Cardiac muscle cell (in vitro differentiated cells and primary cell): ENCODE measurements around the gene PCYT1A. TPM values are rescaled to one million over a fixed set of nuclear protein-coding genes. Genes with fewer than 3 reads are reported as not detected.
"Not testable (repeated sequence)": the region's sequence is repeated elsewhere in the genome, so short reads cannot be mapped to it uniquely, and the experiment has no call there.

Source experiments
- DNase-seq, 2 donors: peaks; one replicate each; pipeline versions ENCODE4 v3.0.0 to v3.0.0-alpha.2; 2010 to 2017; ENCODE audit warnings: low read depth in 1 of 2, low spot score in 1 of 2
- H3K27ac ChIP-seq: fragments of 200-600 bp; sonication (generic); 2 replicates; pipeline ENCODE4 v1.5.1; 2016
- H3K27me3 ChIP-seq: fragments of 200-600 bp; sonication (generic); 2 replicates; pipeline ENCODE4 v1.6.0; 2016; ENCODE audit warnings: control low read depth
- H3K36me3 ChIP-seq: fragments of 200-600 bp; sonication (generic); 2 replicates; pipeline ENCODE4 v1.5.1; 2016; ENCODE audit warnings: control low read depth
- H3K4me1 ChIP-seq: fragments of 200-600 bp; sonication (generic); 2 replicates; pipeline ENCODE4 v1.8.1; 2017; ENCODE audit warnings: low read depth, mild to moderate bottlenecking, mixed run types
- H3K4me3 ChIP-seq: fragments of 200-600 bp; sonication (generic); 2 replicates; pipeline ENCODE4 v1.5.1; 2016; ENCODE audit warnings: mild to moderate bottlenecking
- H3K9me3 ChIP-seq: fragments of 200-600 bp; sonication (generic); 2 replicates; pipeline ENCODE4 v1.5.1; 2017; ENCODE audit warnings: low read depth, mild to moderate bottlenecking, control low read depth
- CTCF ChIP-seq: IDR thresholded peaks from 2 replicates; pipeline ENCODE4 v1.5.1; 2012; ENCODE audit warnings: low read depth, mild to moderate bottlenecking, low read length
- polyA plus RNA-seq: library from polyadenylated mRNA; unstranded; fragments of >200 nt; fragmentation: Nextera tagmentation; extraction: Ambion mirVana; gene quantifications from 2 replicates; pipeline ENCODE4 v1.2.1, GENCODE V29; 2016
- total RNA-seq: library from RNA; depleted of rRNA; stranded (reverse); fragments of >200 nt; gene quantifications from 2 replicates; pipeline ENCODE4 v1.2.3, GENCODE V29; 2016

Gene PCYT1A
- total and polyA plus RNA-seq, 2 experiments from 2014 or later = 23.6 to 66.5 TPM

DNA sequence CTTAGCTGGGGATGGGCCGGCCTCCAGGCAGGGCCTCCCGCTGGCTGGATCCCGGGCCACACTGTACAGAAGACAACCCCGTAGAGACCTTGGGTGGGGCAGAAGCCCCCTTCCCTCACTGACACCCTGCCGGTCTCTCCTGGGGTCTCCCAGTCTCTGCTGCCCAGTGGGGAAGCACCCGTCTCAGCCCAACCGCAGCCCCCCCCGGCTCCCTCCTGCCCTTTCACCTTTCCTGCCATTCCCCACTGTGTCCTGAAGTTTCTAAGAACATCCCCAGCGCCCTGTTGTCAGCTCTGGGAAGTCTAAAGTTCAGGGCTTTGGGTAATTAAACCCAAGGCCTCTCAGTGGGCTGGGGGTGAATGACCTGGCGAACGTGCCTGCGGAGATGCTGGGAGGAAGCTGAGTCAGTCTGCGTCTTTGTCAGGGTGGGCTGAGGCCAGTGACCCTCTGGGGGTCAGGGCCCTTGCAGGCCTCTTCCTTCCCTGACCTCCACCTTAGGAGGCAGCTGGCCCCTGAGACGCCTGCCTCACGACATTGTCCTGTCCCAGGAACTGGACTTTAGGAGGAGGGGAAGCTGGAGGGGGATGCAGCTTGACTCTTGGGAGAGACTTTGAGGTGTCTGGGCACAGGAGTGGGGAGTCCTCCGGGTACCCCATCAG lies 72.6 kb downstream of the PCYT1A start:
- Histone ChIP-seq H3K9me3 (no peaks in the 10 kb centered on the region), H3K27ac (no peak overlapping the region), H3K27me3 (no peaks in the 10 kb centered on the region), H3K4me1 (peaks cover 5% of the 10 kb centered on the region), H3K4me3 (no peak overlapping the region), H3K36me3 (no peaks in the 10 kb centered on the region)
- TF ChIP-seq CTCF = no peak
- no peak for DNase-seq

DNA sequence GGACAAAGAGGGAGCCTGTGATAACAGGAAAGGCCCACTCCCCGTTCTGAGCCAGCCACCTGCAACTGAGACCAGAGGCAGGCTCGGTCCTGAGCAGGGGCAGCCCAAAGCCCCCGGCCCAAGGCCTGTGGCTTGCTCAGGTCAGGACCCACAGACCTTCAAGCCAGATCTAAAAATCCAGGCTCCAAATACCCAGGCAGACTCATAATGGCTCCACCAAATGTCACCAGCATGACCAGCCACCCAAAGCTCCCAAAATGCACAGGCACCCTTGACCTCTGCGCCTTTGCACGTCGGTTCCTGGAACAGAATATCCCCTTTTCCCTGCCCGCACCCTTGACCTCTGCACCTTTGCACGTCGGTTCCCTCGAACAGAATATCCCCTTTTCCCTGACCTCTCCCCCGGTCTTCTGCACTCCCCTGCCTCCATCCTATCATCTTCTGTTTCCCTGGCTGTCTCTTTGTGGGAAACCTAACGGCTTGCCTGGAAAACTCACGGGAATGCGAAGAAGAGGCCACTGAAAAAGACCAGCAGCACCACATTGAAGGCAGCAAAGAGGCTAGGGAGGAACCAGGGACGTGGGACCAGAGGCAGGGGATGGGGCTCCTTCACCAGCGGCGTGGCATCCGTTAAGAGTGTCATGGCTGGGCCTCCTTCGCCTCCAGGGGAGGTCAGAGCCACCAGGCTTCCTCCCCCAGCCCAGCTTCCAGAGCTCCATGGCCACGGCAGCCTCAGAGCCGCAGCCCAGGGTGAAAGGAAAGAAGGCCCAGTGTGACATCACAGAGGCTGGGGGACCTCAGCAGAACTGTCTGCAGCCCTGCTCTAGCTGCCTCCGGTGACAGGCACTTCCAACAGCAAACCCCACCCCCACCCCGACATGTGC lies 76.6 kb downstream of the PCYT1A start, which contains the start of gene ZDHHC19:
Gene ZDHHC19 (minus strand): TSS at position 728 of the 884 bp plus-strand sequence. CDS start 85 bp downstream, at position 643.
- H3K4me3 ChIP-seq = no peak within 1 kb of the TSS
- TF ChIP-seq CTCF = no peak
- no peaks in the 10 kb centered on the region for H3K9me3 ChIP-seq
- DNase-seq = peak in 1 of 2 donors; percentile 50
- H3K27me3 ChIP-seq = peaks cover 7% of the 10 kb centered on the region
- H3K36me3 ChIP-seq = no peaks in the 10 kb centered on the region
- no peaks in the 10 kb centered on the region for H3K4me1 ChIP-seq
- H3K27ac ChIP-seq = no peak within 1 kb of the TSS

DNA sequence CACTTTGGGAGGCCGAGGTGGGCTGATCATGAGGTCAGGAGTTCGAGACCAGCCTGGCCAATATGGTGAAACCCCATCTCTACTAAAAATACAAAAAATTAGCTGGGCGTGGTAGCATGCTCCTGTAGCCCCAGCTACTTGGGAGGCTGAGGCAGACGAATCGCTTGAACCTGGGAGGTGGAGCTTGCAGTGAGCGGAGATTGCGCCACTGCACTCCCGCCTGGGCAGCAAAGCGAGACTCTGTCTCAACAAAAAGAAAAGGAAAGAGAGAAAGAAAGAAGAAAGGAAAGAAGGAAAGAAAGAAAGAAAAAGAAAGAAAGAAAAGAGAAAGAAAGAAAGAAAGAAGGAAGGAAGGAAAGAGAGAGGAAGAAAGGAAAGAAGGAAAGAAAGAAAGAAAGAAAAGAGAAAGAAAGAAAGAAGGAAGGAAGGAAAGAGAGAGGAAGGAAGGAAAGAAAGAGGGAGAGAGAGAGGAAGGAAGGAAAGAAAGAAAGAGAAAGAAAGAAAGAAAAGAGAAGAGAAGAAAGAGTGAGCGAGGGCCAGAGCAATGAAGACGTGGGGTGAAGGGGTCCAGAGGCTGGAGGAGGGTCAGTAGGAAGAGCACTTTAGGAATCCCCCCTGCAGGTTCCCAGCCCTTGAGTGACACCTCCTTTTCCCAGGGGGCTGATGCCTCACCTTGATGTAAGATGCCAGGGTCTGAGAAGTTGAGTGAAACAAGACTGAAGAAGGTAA lies 77.4 kb downstream of the PCYT1A start:
- H3K4me1 ChIP-seq, H3K4me3 ChIP-seq, DNase-seq, H3K27me3 ChIP-seq, H3K9me3 ChIP-seq, H3K27ac ChIP-seq, H3K36me3 ChIP-seq: not testable (repeated sequence)

DNA sequence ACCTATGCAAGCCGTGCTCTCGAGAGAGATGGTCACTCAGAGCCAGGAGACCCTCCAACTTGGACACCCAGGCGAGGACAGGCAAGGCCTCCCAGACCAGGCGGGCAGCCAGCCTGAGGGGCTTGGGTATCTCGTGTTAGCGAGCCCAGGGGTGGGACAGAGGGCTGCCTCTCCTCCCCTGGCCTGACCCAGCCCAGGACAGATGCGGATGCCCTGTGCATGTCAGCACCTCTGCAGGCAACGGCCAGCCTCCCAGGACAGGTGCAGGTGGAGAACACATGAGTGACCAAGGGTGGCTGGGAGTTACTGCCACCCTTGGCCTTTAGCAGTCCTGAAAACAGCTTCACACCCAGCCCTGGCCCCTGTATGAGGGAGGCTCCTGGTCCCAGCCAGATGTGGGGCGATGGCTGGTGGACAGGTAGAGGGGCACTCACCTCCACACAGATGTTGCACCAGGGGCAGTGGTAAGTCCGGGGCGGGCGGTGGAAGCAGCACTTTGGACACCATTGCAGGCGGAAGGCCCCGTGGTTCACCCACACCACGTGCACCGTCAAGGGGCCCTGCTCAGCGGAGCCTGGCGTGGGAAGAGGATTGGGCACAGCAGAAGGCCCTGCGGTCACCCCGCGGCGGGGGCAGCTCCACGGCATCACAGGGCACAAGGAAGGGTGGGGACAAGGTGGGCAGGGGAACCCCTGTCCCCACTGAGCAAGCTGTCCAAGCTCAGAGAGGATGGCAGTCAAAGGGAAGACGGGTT lies 78.4 kb downstream of the PCYT1A start:
- H3K4me3 ChIP-seq = no peak overlapping the region
- no peaks in the 10 kb centered on the region for H3K9me3 ChIP-seq
- H3K36me3 ChIP-seq = no peaks in the 10 kb centered on the region
- TF ChIP-seq CTCF = no peak
- no peaks in the 10 kb centered on the region for H3K4me1 ChIP-seq
- peaks cover 10% of the 10 kb centered on the region for H3K27me3 ChIP-seq
- no peak for DNase-seq
- no peak overlapping the region for H3K27ac ChIP-seq

DNA sequence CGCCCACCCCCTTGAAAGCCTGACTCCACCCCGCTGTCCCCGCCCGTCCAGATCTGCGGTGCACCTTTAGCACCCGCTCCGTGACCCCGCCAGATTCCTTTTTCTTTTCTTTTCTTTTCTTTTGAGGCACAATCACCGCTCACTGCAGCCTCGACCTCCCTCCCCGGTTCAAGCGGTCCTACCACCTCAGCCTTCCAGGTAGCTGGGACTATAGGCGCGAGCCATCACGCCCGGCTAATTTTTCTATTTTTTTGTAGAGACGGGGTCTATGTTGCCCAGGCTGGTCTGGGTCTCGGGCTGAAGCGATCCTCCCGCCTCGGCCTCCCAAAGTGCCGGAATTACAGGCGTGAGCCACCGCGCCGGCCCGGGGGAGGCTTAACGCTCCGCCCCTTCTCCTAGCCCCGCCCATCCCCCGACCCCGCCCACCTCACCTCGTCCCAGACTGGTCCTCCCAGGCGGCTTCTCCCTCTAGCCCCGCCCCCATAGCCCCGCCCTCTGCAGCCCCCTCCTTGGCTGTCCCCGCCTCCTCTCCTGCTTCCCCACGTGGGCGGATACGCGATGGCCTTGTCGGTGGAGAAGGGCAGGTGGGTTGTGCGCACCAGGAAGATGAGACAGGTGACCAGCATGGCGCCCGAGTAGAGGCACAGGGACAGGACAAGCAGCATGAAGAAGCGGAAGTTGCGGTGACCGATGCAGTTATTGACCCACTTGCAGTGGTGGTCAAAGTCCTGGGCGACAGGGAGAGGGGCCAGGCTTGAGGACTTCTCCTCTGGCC lies 79.5 kb downstream of the PCYT1A start:
- no peaks in the 10 kb centered on the region for H3K36me3 ChIP-seq
- no peaks in the 10 kb centered on the region for H3K4me1 ChIP-seq
- H3K27me3 ChIP-seq = peaks cover 10% of the 10 kb centered on the region
- no peak overlapping the region for H3K27ac ChIP-seq
- peak; percentile 29 to 57 for DNase-seq
- H3K9me3 ChIP-seq = no peaks in the 10 kb centered on the region
- TF ChIP-seq CTCF = no peak
- H3K4me3 ChIP-seq = peak overlapping the region; percentile 41
